ENCODE data around the gene MIA2.

- TF ChIP-seq EZH2phosphoT487 (IDR thresholded peaks at IDR 0.05; ENCODE audit: unreplicated experiment) (no peak), CTCF (conservative IDR thresholded peaks at IDR 0.05; ENCODE audit: low read depth in 2 of 2) (no peak), POLR2AphosphoS5 (IDR thresholded peaks at IDR 0.05; ENCODE audit: low read depth) (no peak)
These were observed 188.5 kb downstream of the MIA2 start for GRCh38 chr14:39422243-39422642.
